ENCODE results near the gene KIAA0753.
A peak's percentile ranks its signal among the peaks of the same experiment; 100 is the strongest.
"Not testable (repeated sequence)": the region's sequence is repeated elsewhere in the genome, so short reads cannot be mapped to it uniquely, and the experiment has no call there.

Gene KIAA0753

GRCh38 chr17:6658411-6658810 lies 17.9 kb upstream of the KIAA0753 start:
- Mint-ChIP-seq H3K4me1 (ENCODE audit: low read depth) (peaks cover 51% of the 10 kb centered on the region), H3K27me3 (peaks cover 14% of the 10 kb centered on the region)
- H3K9me3 Mint-ChIP-seq; H3K36me3 Mint-ChIP-seq (ENCODE audit: low read depth); DNase-seq; H3K4me3 Mint-ChIP-seq; H3K27ac Mint-ChIP-seq: not testable (repeated sequence)

- Mint-ChIP-seq H3K4me1 (ENCODE audit: low read depth) (peaks cover 57% of the 10 kb centered on the region), H3K4me3 (peak overlapping the region; percentile 81), H3K9me3 (no peaks in the 10 kb centered on the region), H3K27me3 (peaks cover 16% of the 10 kb centered on the region), H3K27ac (no peak overlapping the region), H3K36me3 (ENCODE audit: low read depth) (peaks cover 2% of the 10 kb centered on the region)
- no peak for DNase-seq
Measured at GRCh38 chr17:6657633-6658287, 17.2 kb upstream of the KIAA0753 start.

GRCh38 chr17:6656797-6657632 lies 16.5 kb upstream of the KIAA0753 start:
- H3K27me3 Mint-ChIP-seq: peaks cover 16% of the 10 kb centered on the region
- H3K27ac Mint-ChIP-seq: peak overlapping the region; percentile 69
- DNase-seq: peak; percentile 78
- H3K4me1 Mint-ChIP-seq (ENCODE audit: low read depth): peaks cover 64% of the 10 kb centered on the region
- not testable (repeated sequence) for H3K9me3 Mint-ChIP-seq; H3K36me3 Mint-ChIP-seq (ENCODE audit: low read depth)
- peak overlapping the region; percentile 81 for H3K4me3 Mint-ChIP-seq

- H3K36me3 Mint-ChIP-seq (ENCODE audit: low read depth); DNase-seq; H3K27ac Mint-ChIP-seq; H3K9me3 Mint-ChIP-seq: not testable (repeated sequence)
- Mint-ChIP-seq H3K27me3 (peaks cover 16% of the 10 kb centered on the region), H3K4me1 (ENCODE audit: low read depth) (peaks cover 57% of the 10 kb centered on the region), H3K4me3 (peak overlapping the region; percentile 81)
Measured at GRCh38 chr17:6655732-6656361, 15.3 kb upstream of the KIAA0753 start.

GRCh38 chr17:6654841-6655731 lies 14.6 kb upstream of the KIAA0753 start:
- Mint-ChIP-seq H3K4me3 (peak overlapping the region; percentile 81), H3K27me3 (peaks cover 16% of the 10 kb centered on the region), H3K4me1 (ENCODE audit: low read depth) (peaks cover 55% of the 10 kb centered on the region), H3K9me3 (no peaks in the 10 kb centered on the region), H3K36me3 (ENCODE audit: low read depth) (peaks cover 11% of the 10 kb centered on the region), H3K27ac (no peak overlapping the region)
- DNase-seq: no peak

GRCh38 chr17:6651919-6652452 lies 11.5 kb upstream of the KIAA0753 start:
- no peaks in the 10 kb centered on the region for H3K9me3 Mint-ChIP-seq
- H3K27me3 Mint-ChIP-seq: peaks cover 16% of the 10 kb centered on the region
- peaks cover 41% of the 10 kb centered on the region for H3K36me3 Mint-ChIP-seq (ENCODE audit: low read depth)
- H3K4me1 Mint-ChIP-seq (ENCODE audit: low read depth): peaks cover 68% of the 10 kb centered on the region
- H3K27ac Mint-ChIP-seq: peak overlapping the region; percentile 26
- no peak for DNase-seq
- H3K4me3 Mint-ChIP-seq: peak overlapping the region; percentile 99

GRCh38 chr17:6651354-6651918 lies 10.9 kb upstream of the KIAA0753 start, which contains the start of the genes C17orf100 and MED31:
TSS of gene C17orf100 (plus strand) at chr17:6651762. CDS start at chr17:6651914, 152 bp downstream.
TSS of gene MED31 (minus strand) at chr17:6651605. CDS start at chr17:6651528, 77 bp downstream.
- Mint-ChIP-seq H3K36me3 (ENCODE audit: low read depth) (peaks cover 46% of the 10 kb centered on the region), H3K4me1 (ENCODE audit: low read depth) (peaks cover 73% of the 10 kb centered on the region), H3K4me3 (peak within 1 kb of the TSS; percentile 99), H3K27ac (peak within 1 kb of the TSS; percentile 100), H3K9me3 (no peaks in the 10 kb centered on the region), H3K27me3 (peaks cover 16% of the 10 kb centered on the region)
- peak; percentile 97 for DNase-seq

GRCh38 chr17:6648181-6648580 lies 7.7 kb upstream of the KIAA0753 start:
- no peaks in the 10 kb centered on the region for H3K9me3 Mint-ChIP-seq
- no peak overlapping the region for H3K4me3 Mint-ChIP-seq
- no peaks in the 10 kb centered on the region for H3K27me3 Mint-ChIP-seq
- no peak overlapping the region for H3K27ac Mint-ChIP-seq
- peaks cover 79% of the 10 kb centered on the region for H3K4me1 Mint-ChIP-seq (ENCODE audit: low read depth)
- H3K36me3 Mint-ChIP-seq (ENCODE audit: low read depth): peaks cover 77% of the 10 kb centered on the region
- DNase-seq: no peak

GRCh38 chr17:6643451-6644125 lies 3.1 kb upstream of the KIAA0753 start:
- no peaks in the 10 kb centered on the region for H3K9me3 Mint-ChIP-seq
- peaks cover 85% of the 10 kb centered on the region for H3K36me3 Mint-ChIP-seq (ENCODE audit: low read depth)
- H3K4me3 Mint-ChIP-seq: peak overlapping the region; percentile 89
- no peaks in the 10 kb centered on the region for H3K27me3 Mint-ChIP-seq
- peak overlapping the region; percentile 100 for H3K27ac Mint-ChIP-seq
- DNase-seq: no peak
- peaks cover 78% of the 10 kb centered on the region for H3K4me1 Mint-ChIP-seq (ENCODE audit: low read depth)

- Mint-ChIP-seq H3K36me3 (ENCODE audit: low read depth) (peaks cover 75% of the 10 kb centered on the region), H3K4me1 (ENCODE audit: low read depth) (peaks cover 77% of the 10 kb centered on the region), H3K9me3 (no peaks in the 10 kb centered on the region), H3K4me3 (peak overlapping the region; percentile 89), H3K27ac (peak overlapping the region; percentile 100), H3K27me3 (no peaks in the 10 kb centered on the region)
- no peak for DNase-seq
Measured at GRCh38 chr17:6642592-6642991, 2.1 kb upstream of the KIAA0753 start.

- Mint-ChIP-seq H3K36me3 (ENCODE audit: low read depth) (peaks cover 62% of the 10 kb centered on the region), H3K4me1 (ENCODE audit: low read depth) (peaks cover 70% of the 10 kb centered on the region), H3K4me3 (peak overlapping the region; percentile 89), H3K27ac (peak overlapping the region; percentile 100), H3K9me3 (no peaks in the 10 kb centered on the region), H3K27me3 (no peaks in the 10 kb centered on the region)
- peak; percentile 44 for DNase-seq
Measured at GRCh38 chr17:6641247-6641863, 844 bp upstream of the KIAA0753 start.

GRCh38 chr17:6639586-6640535 lies 650 bp downstream of the KIAA0753 start:
- H3K36me3 Mint-ChIP-seq (ENCODE audit: low read depth): peaks cover 57% of the 10 kb centered on the region
- H3K27ac Mint-ChIP-seq: peak overlapping the region; percentile 100
- H3K4me3 Mint-ChIP-seq: peak overlapping the region; percentile 89
- peak; percentile 47 for DNase-seq
- no peaks in the 10 kb centered on the region for H3K27me3 Mint-ChIP-seq
- no peaks in the 10 kb centered on the region for H3K9me3 Mint-ChIP-seq
- peaks cover 59% of the 10 kb centered on the region for H3K4me1 Mint-ChIP-seq (ENCODE audit: low read depth)
